Endodermal cell (in vitro differentiated cells): ENCODE results near the gene BDKRB1. TPM values are rescaled to one million over a fixed set of nuclear protein-coding genes. Genes with fewer than 3 reads are reported as not detected.

Source experiments
- DNase-seq: peaks from one replicate; pipeline ENCODE4 v3.0.0-alpha.2; 2017
- H3K27ac ChIP-seq: 2 replicates; pipeline ENCODE4 v1.5.1; 2013; ENCODE audit warnings: mild to moderate bottlenecking, low read depth, low read length, moderate library complexity
- H3K27me3 ChIP-seq: 2 replicates; pipeline ENCODE4 v1.6.1; 2013; ENCODE audit warnings: mild to moderate bottlenecking, low read length, moderate library complexity; ENCODE audit not compliant: insufficient read depth, control insufficient read depth, poor library complexity, severe bottlenecking
- H3K36me3 ChIP-seq: 2 replicates; pipeline ENCODE4 v1.7.0; 2013; ENCODE audit warnings: mild to moderate bottlenecking, low read length, moderate library complexity; ENCODE audit not compliant: control insufficient read depth, insufficient read depth
- H3K4me1 ChIP-seq: one replicate; pipeline ENCODE4 v1.7.0; 2013; ENCODE audit warnings: low read length; ENCODE audit not compliant: control insufficient read depth, insufficient read depth
- H3K4me3 ChIP-seq: 2 replicates; pipeline ENCODE4 v1.5.1; 2013; ENCODE audit warnings: mild to moderate bottlenecking, low read length, moderate library complexity
- H3K9ac ChIP-seq: 2 replicates; pipeline ENCODE4 v1.6.1; 2013; ENCODE audit warnings: mild to moderate bottlenecking, low read length, moderate library complexity; ENCODE audit not compliant: poor library complexity, severe bottlenecking; ENCODE audit errors: extremely low read depth
- H3K9me3 ChIP-seq: 2 replicates; pipeline ENCODE4 v1.6.1; 2013; ENCODE audit warnings: mild to moderate bottlenecking, low read length, moderate library complexity; ENCODE audit not compliant: control insufficient read depth
- H3K27ac Mint-ChIP-seq: 2 replicates; pipeline ENCODE4 v1.8.0; 2020; ENCODE audit warnings: mixed read lengths
- H3K27me3 Mint-ChIP-seq: 2 replicates; pipeline ENCODE4 v1.8.0; 2021; ENCODE audit warnings: mild to moderate bottlenecking, mixed read lengths; ENCODE audit not compliant: insufficient read depth
- H3K36me3 Mint-ChIP-seq: 2 replicates; pipeline ENCODE4 v1.8.0; 2020; ENCODE audit warnings: low read depth, mixed read lengths
- H3K4me1 Mint-ChIP-seq: 2 replicates; pipeline ENCODE4 v1.8.0; 2020; ENCODE audit warnings: mixed read lengths
- H3K4me3 Mint-ChIP-seq: 2 replicates; pipeline ENCODE4 v1.8.0; 2020; ENCODE audit warnings: mild to moderate bottlenecking, moderate library complexity, mixed read lengths
- H3K9me3 Mint-ChIP-seq: 2 replicates; pipeline ENCODE4 v1.8.0; 2020; ENCODE audit warnings: mild to moderate bottlenecking, mixed read lengths
- CTCF ChIP-seq: fragments of 200-600 bp; sonication (generic); conservative IDR thresholded peaks from 2 replicates; pipeline ENCODE4 v1.5.0; 2021; ENCODE audit warnings: antibody characterized with exemption, mild to moderate bottlenecking
- WGBS, 2 experiments: methylation state at CpG; one replicate each; pipeline versions ENCODE4 v1.1.5 to v1.1.7; 2013; ENCODE audit warnings: missing lambda C conversion rate in 2 of 2, mixed read lengths in 1 of 2; ENCODE audit not compliant: insufficient coverage in 1 of 2, insufficient read length in 1 of 2; 5-methylcytosine and 5-hydroxymethylcytosine counted together
- total RNA-seq, 2 donors: library from RNA; stranded (reverse); fragmentation: NEBNext Ultra II Directional in 1 of 2; extraction: Animal tissue kit (Norgen Biotek cat#: 25700) in 1 of 2; gene quantifications; 2 replicates in 1 of 2; 3 replicates in 1 of 2; pipeline ENCODE4 v1.2.1, GENCODE V29; 2021

The BDKRB1 gene
- total RNA-seq, 2 donors from 2014 or later = 0.24 TPM; not detected in 1

GRCh38 chr14:96263347-96264199, 7.6 kb downstream of the BDKRB1 start:
- no peak for DNase-seq
- Mint-ChIP-seq H3K27me3 (no peaks in the 10 kb centered on the region), H3K27ac (no peak overlapping the region)

DNA sequence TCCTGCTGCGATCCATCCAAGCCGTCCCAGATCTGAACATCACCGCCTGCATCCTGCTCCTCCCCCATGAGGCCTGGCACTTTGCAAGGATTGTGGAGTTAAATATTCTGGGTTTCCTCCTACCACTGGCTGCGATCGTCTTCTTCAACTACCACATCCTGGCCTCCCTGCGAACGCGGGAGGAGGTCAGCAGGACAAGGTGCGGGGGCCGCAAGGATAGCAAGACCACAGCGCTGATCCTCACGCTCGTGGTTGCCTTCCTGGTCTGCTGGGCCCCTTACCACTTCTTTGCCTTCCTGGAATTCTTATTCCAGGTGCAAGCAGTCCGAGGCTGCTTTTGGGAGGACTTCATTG, 8.2 kb downstream of the BDKRB1 start:
- Histone ChIP-seq H3K4me3 (no peak overlapping the region), H3K9ac (no peak overlapping the region), H3K27me3 (no peaks in the 10 kb centered on the region), H3K4me1 (no peaks in the 10 kb centered on the region), H3K9me3 (peaks cover 13% of the 10 kb centered on the region), H3K36me3 (no peaks in the 10 kb centered on the region), H3K27ac (no peak overlapping the region)
- Mint-ChIP-seq H3K4me1 (peaks cover 2% of the 10 kb centered on the region), H3K27me3 (no peaks in the 10 kb centered on the region), H3K4me3 (no peak overlapping the region), H3K9me3 (peaks cover 15% of the 10 kb centered on the region), H3K27ac (no peak overlapping the region), H3K36me3 (no peaks in the 10 kb centered on the region)
- no peak for TF ChIP-seq CTCF
- no peak for DNase-seq
- WGBS, 2 experiments = 94 to 96% methylated on average over 8 to 14 of the region's 14 CpGs

More at GRCh38 chr14:96263347-96264199, 7.6 kb downstream of the BDKRB1 start:
- Histone ChIP-seq H3K4me1 (no peaks in the 10 kb centered on the region), H3K27me3 (no peaks in the 10 kb centered on the region), H3K27ac (no peak overlapping the region), H3K9me3 (peaks cover 17% of the 10 kb centered on the region), H3K36me3 (no peaks in the 10 kb centered on the region), H3K4me3 (no peak overlapping the region), H3K9ac (no peak overlapping the region)
- H3K4me1 Mint-ChIP-seq = peaks cover 2% of the 10 kb centered on the region
- WGBS, 2 experiments = 90 to 93% methylated on average over 20 of the region's 20 CpGs
- peaks cover 15% of the 10 kb centered on the region for H3K9me3 Mint-ChIP-seq
- no peaks in the 10 kb centered on the region for H3K36me3 Mint-ChIP-seq
- TF ChIP-seq CTCF = no peak
- no peak overlapping the region for H3K4me3 Mint-ChIP-seq

GRCh38 chr14:96264853-96265252, 8.8 kb downstream of the BDKRB1 start:
- Mint-ChIP-seq H3K36me3 (no peaks in the 10 kb centered on the region), H3K4me3 (no peak overlapping the region), H3K27me3 (no peaks in the 10 kb centered on the region), H3K9me3 (peaks cover 10% of the 10 kb centered on the region), H3K4me1 (peaks cover 2% of the 10 kb centered on the region), H3K27ac (no peak overlapping the region)
- Histone ChIP-seq H3K27ac (no peak overlapping the region), H3K4me3 (no peak overlapping the region), H3K27me3 (no peaks in the 10 kb centered on the region), H3K9me3 (peaks cover 7% of the 10 kb centered on the region), H3K4me1 (no peaks in the 10 kb centered on the region), H3K36me3 (no peaks in the 10 kb centered on the region), H3K9ac (no peak overlapping the region)
- 77 to 83% methylated on average over 3 of the region's 3 CpGs for WGBS, 2 experiments
- DNase-seq = peak; percentile 75
- peak; percentile 77 for TF ChIP-seq CTCF
